GM13977 (cell line): ENCODE data around the gene BCAS1.

Source experiments
- DNase-seq: peaks from one replicate; pipeline ENCODE4 v3.0.0; 2012; ENCODE audit warnings: low spot score
- in situ Hi-C: fragments of 300-500 bp; cut with MboI; formaldehyde crosslinking; loops from one replicate; pipeline ENCODE4 v1.12.0; 2022; ENCODE audit warnings: low sequenced_read_pairs, low pct_unique_long_range_greater_than_20kb, mixed read lengths, inconsistent platforms; ENCODE audit not compliant: unreplicated experiment
- TF ChIP-seq, protein P1 (sequence below): IDR thresholded peaks from 2 replicates; pipeline ENCODE4 v1.5.1; 2012; ENCODE audit warnings: mild to moderate bottlenecking, control low read depth; ENCODE audit not compliant: insufficient read depth; ENCODE audit errors: extremely low read depth, missing control alignments

The BCAS1 gene

DNA sequence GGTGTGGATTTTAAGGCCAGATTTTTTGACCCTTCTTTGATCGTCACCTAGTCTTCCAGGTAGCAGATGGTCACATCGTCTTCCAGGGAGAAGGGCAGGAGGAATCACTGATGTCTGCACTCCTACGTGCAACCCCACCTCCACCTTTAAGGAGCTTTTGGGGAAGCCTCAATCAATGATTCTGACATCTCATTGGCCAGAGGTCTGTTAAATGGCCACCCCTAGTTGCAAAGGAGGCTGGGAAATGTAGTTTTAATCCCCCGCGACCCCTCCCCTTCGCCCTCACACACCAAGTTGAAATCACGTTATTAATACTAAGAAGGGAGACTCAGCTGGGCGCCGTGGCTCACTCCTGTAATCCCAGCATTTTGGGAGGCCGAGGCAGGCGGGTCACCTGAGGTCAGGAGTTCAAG lies 151.4 kb downstream of the BCAS1 start:
- TF ChIP-seq, protein P1, sequence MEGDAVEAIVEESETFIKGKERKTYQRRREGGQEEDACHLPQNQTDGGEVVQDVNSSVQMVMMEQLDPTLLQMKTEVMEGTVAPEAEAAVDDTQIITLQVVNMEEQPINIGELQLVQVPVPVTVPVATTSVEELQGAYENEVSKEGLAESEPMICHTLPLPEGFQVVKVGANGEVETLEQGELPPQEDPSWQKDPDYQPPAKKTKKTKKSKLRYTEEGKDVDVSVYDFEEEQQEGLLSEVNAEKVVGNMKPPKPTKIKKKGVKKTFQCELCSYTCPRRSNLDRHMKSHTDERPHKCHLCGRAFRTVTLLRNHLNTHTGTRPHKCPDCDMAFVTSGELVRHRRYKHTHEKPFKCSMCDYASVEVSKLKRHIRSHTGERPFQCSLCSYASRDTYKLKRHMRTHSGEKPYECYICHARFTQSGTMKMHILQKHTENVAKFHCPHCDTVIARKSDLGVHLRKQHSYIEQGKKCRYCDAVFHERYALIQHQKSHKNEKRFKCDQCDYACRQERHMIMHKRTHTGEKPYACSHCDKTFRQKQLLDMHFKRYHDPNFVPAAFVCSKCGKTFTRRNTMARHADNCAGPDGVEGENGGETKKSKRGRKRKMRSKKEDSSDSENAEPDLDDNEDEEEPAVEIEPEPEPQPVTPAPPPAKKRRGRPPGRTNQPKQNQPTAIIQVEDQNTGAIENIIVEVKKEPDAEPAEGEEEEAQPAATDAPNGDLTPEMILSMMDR, result no peak

DNA sequence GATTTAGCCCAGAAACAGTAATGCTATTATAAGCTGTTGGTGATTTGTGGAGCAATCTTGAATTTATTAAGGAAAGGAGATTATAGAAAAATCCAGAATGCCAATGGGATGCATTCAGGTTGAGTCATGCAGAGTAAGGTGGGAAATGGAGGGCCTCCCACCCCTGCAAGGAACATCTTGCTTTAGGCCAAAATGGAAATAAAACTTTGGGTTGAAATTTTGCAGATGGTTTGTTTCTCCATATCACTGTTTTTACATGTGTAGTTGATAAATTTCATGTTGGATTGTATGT lies 152.4 kb downstream of the BCAS1 start:
- no peak for DNase-seq
- TF ChIP-seq, protein P1, result no peak
- in situ Hi-C loops, result loop anchor here (25.0 kb wide), 1 partner anchor 181 kb away; no protein-coding TSS in a partner anchor

More for the DNA sequence above, 151.4 kb downstream of the BCAS1 start:
- in situ Hi-C loops, result loop anchor here (25.0 kb wide), 1 partner anchor 182 kb away; no protein-coding TSS in a partner anchor
- no peak for DNase-seq

DNA sequence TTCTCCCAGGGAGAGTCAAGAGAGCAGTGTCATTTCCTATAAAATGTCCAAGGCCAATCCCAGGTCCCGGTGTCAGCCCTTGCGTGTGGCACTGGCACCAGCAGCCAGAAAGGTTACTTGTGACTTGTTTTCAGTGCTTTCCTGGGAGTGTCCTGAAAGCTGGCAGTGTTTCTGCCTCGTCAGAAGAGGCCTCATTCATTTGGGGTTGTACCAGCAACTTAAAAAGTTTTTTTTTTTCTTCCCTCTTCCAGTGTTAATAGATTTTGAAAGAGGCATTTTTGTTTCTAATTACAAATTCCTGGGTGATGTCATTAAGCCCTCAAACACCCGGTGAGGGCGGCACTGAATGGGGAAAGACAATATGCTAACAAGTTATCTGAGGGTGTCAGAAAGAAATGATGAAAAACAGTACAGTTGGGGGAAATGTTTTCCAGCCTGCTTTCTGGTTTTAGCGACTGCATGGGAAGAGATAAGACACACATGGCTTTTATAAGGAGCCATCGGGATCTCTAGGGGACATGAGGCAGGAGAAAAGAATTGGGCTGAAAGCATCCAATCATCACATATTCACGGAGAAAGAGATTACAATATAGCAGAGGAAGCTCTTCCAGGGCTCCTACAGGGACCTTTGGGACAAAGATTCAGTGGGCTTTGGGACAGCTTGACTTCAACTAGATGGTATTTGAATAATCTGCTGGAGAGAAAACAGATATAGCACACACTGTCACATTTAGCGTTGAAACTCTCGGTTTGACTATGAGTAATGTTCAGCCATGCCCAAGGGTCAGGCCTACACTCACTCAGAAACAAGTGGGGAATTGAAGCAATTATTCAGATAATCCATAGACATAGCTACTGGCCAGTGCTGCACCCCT lies 153.0 kb downstream of the BCAS1 start:
- in situ Hi-C loops, result loop anchor here (25.0 kb wide), 1 partner anchor 180 kb away; no protein-coding TSS in a partner anchor
- peak; percentile 69 for DNase-seq
- TF ChIP-seq, protein P1, result no peak

DNA sequence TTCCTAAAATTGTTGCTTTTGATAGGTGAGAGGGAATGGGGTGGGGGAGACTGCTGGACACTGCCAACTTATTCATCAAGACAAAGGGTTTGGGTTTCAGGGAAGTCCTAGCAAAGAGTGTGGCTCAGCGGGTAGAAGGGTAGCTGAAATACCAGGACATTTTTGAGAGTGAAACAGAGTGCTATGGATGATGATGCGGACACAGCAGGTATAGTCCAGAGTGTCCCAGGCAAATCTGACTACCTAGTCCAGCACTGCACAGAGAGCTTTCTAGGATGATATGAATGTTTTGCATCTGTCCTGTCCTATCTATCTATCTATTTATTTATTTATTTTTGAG lies 154.3 kb downstream of the BCAS1 start:
- TF ChIP-seq, protein P1, result no peak
- no peak for DNase-seq
- in situ Hi-C loops, result loop anchor here (25.0 kb wide), 1 partner anchor 179 kb away; no protein-coding TSS in a partner anchor

DNA sequence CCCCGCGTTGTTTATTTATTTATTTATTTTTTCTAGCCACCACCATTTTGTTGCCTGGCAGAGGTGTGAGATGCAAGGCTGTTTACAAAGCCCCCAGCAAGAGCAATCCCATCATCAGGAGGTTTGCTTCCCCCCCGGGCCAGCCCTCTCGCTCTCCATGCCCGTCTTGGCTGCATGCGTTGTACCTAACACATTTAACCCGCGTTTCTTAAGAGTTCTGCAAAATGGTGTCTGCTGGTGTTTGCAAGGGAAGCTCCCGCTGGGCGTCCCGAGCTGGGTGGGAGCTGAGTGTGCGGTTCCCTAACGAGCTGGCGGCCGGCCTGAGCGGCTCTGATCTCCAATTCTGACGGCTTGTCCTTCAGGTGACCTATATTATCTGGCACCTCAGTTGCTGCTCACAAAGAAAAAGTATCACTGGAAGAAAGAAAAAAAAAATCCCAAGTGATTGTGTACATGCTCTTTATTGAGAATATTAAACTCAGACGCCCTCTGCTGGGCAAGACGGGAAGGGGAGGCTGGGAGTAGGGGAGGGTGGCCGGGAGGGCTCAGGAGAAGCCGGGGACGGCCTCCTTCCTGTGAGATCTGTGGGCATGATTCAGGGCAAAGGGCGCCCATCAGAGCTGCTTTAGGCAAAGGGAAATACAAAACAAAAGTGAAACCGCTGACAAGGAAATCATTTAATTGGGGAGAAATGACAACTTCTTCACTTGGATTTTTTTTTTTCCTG lies 154.8 kb downstream of the BCAS1 start:
- TF ChIP-seq, protein P1, result peak; percentile 82
- peak; percentile 73 for DNase-seq
- in situ Hi-C loops, result loop anchor here (25.0 kb wide), 1 partner anchor 178 kb away; no protein-coding TSS in a partner anchor

DNA sequence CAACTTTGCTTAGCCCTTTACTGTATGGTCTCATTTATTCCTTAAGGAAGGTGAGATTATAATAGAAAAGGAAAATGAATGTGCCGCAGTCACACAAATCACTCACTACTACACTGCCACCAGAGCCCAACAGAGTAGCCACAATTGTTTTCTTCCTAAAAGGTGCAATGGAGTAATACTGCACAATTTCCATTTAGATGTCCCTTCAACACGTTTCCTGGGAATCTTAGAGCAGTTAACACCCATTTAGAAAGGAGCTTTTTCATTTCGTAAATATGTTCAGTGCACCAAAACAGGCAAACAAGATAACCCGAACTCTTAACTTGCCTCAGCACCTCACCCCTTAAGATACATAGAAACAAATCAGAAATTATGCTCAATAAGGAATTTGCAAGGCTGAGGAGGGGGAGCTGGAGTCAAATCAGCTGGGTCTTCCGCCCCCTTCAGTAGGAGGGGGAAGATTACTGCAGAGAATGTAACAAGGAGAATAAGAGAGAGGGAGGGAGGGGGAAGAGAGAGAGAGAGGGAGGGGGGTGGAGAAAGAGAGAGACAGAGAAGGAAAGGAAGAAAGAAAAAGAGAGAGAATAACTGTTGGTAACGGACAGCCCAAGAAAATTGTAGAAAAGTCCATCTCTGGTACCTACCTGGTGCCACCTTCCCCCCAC lies 155.5 kb downstream of the BCAS1 start:
- TF ChIP-seq, protein P1, result no peak
- DNase-seq, result no peak
- in situ Hi-C loops, result loop anchor here (25.0 kb wide), 1 partner anchor 178 kb away; no protein-coding TSS in a partner anchor
